Measurements from ENCODE around the gene RPL10.

DNA sequence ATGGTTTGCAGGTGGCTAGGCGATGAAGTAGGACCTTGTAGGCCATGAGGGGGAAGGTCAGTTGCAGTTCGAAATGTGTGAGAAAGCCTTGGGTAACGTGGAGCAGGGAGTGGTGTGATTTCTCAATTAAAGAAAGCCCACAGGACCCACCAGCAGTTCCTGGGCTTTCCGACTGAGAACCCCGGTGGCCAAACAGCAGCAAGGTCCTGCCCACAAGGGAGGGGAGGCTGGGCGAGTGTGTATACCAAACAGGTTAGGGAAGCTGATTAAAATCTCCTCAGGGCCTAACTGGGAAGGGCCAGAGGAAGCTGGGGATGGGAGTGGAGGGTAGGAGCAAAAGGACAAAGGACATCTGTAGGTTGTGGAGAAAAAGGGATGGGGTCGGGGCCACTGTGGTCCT lies 32.7 kb downstream of the RPL10 start:
- TF ChIP-seq, protein P1, sequence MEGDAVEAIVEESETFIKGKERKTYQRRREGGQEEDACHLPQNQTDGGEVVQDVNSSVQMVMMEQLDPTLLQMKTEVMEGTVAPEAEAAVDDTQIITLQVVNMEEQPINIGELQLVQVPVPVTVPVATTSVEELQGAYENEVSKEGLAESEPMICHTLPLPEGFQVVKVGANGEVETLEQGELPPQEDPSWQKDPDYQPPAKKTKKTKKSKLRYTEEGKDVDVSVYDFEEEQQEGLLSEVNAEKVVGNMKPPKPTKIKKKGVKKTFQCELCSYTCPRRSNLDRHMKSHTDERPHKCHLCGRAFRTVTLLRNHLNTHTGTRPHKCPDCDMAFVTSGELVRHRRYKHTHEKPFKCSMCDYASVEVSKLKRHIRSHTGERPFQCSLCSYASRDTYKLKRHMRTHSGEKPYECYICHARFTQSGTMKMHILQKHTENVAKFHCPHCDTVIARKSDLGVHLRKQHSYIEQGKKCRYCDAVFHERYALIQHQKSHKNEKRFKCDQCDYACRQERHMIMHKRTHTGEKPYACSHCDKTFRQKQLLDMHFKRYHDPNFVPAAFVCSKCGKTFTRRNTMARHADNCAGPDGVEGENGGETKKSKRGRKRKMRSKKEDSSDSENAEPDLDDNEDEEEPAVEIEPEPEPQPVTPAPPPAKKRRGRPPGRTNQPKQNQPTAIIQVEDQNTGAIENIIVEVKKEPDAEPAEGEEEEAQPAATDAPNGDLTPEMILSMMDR (IDR thresholded peaks at IDR 0.05; ENCODE audit: extremely low read depth in 1 of 2, insufficient read depth in 1 of 2, low read depth in 1 of 2, low read length in 2 of 2): no peak
- TF ChIP-seq POLR2A (IDR thresholded peaks at IDR 0.05; ENCODE audit: low read depth, low read length) (no peak), EZH2 (IDR thresholded peaks at IDR 0.05; ENCODE audit: borderline replicate concordance, low read depth, low read length, severe bottlenecking) (no peak), POLR2AphosphoS5 (IDR thresholded peaks at IDR 0.05; ENCODE audit: insufficient read depth, low read depth, low read length) (no peak), FOS (IDR thresholded peaks at IDR 0.05; ENCODE audit: borderline replicate concordance, insufficient read depth, low read length) (no peak), JUN (IDR thresholded peaks at IDR 0.05; ENCODE audit: borderline replicate concordance, insufficient read depth, insufficient read length, low read depth) (no peak), GATA2 (IDR thresholded peaks at IDR 0.05; ENCODE audit: insufficient read depth, insufficient read length, low read depth, low read length) (no peak)
- TF ChIP-seq, protein P2, sequence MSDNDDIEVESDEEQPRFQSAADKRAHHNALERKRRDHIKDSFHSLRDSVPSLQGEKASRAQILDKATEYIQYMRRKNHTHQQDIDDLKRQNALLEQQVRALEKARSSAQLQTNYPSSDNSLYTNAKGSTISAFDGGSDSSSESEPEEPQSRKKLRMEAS (IDR thresholded peaks at IDR 0.05; ENCODE audit: insufficient read depth, insufficient read length): no peak

Measured in endothelial cell of umbilical vein (primary cell).